ENCODE data around the gene FIBCD1. TPM values are rescaled to one million over a fixed set of nuclear protein-coding genes. Genes with fewer than 3 reads are reported as not detected.
A peak's percentile ranks its signal among the peaks of the same experiment; 100 is the strongest.
"Not testable (repeated sequence)": the region's sequence is repeated elsewhere in the genome, so short reads cannot be mapped to it uniquely, and the experiment has no call there.

The FIBCD1 gene
- total RNA-seq, 1 donor from 2014 or later: under 0.01 TPM

GRCh38 chr9:130972957-130973685, 34.1 kb upstream of the FIBCD1 start:
- DNase-seq: no peak

- DNase-seq: no peak
These were observed 33.4 kb upstream of the FIBCD1 start for GRCh38 chr9:130972277-130972956.

GRCh38 chr9:130971294-130971849, 32.3 kb upstream of the FIBCD1 start:
- peak; percentile 14 for DNase-seq

GRCh38 chr9:130970855-130971254, 31.8 kb upstream of the FIBCD1 start:
- no peak for DNase-seq

GRCh38 chr9:130970052-130970451, 31.0 kb upstream of the FIBCD1 start:
- DNase-seq: no peak

- no peak for DNase-seq
These were observed 26.6 kb upstream of the FIBCD1 start for GRCh38 chr9:130965680-130966079.

GRCh38 chr9:130963916-130964315, 24.9 kb upstream of the FIBCD1 start:
- DNase-seq: no peak

- DNase-seq: no peak
These were observed 24.4 kb upstream of the FIBCD1 start for GRCh38 chr9:130963337-130963908.

- peak; percentile 94 for DNase-seq
These were observed 23.6 kb upstream of the FIBCD1 start for GRCh38 chr9:130962418-130963316.

GRCh38 chr9:130961511-130962300, 22.7 kb upstream of the FIBCD1 start:
- no peak for DNase-seq

GRCh38 chr9:130960522-130961378, 21.7 kb upstream of the FIBCD1 start:
- DNase-seq: no peak

GRCh38 chr9:130959809-130960334, 20.8 kb upstream of the FIBCD1 start:
- DNase-seq: no peak

- not testable (repeated sequence) for DNase-seq
These were observed 19.5 kb upstream of the FIBCD1 start for GRCh38 chr9:130958564-130958963.

- no peak for DNase-seq
These were observed 18.6 kb upstream of the FIBCD1 start for GRCh38 chr9:130957451-130958203.

- DNase-seq: no peak
These were observed 17.8 kb upstream of the FIBCD1 start for GRCh38 chr9:130956636-130957450.

- DNase-seq: no peak
These were observed 17.0 kb upstream of the FIBCD1 start for GRCh38 chr9:130955947-130956621.

GRCh38 chr9:130954925-130955324, 15.9 kb upstream of the FIBCD1 start:
- DNase-seq: not testable (repeated sequence)

GRCh38 chr9:130954317-130954716, 15.3 kb upstream of the FIBCD1 start:
- no peak for DNase-seq
